SK-N-SH (cell line): ENCODE data around the gene DNPH1. TPM values are rescaled to one million over a fixed set of nuclear protein-coding genes. Genes with fewer than 3 reads are reported as not detected.

ENCODE experiments used
- CTCF ChIA-PET: fragments of 300-600, 350-600 bp; formaldehyde crosslinking; extraction: SDS; loops from one replicate; lab custom pipeline; 2021; lab: Yijun Ruan, JAX
- POLR2A ChIA-PET: fragments of 350-600 bp; sonication (Branson Sonifier 250); formaldehyde crosslinking; extraction: SDS; loops from one replicate; lab custom pipeline; 2020; ENCODE audit warnings: antibody characterized with exemption, inconsistent platforms; lab: Yijun Ruan, JAX
- DNase-seq: peaks from one replicate; pipeline ENCODE4 v3.0.0; 2012
- H2AFZ ChIP-seq: fragments of 200-600 bp; sonication (generic); 2 replicates; pipeline ENCODE4 v1.8.1; 2016; ENCODE audit warnings: antibody characterized with exemption, mild to moderate bottlenecking, low read depth
- H3F3A ChIP-seq: fragments of 200-600 bp; sonication (generic); replicated peaks from 2 replicates; pipeline ENCODE3; 2016; ENCODE audit warnings: antibody characterized with exemption, mild to moderate bottlenecking; ENCODE audit not compliant: insufficient read depth
- H3K27ac ChIP-seq, 2 experiments: fragments of 200-500 bp in 1 of 2; fragments of 200-600 bp in 1 of 2; sonication (Bioruptor generic) in 1 of 2; sonication (generic), shearing (Covaris generic) in 1 of 2; 2 replicates each; pipeline versions ENCODE4 v1.5.1 to v1.6.1; 2014 to 2016; ENCODE audit warnings: low read depth in 2 of 2, inconsistent platforms in 1 of 2, low read length in 1 of 2, mild to moderate bottlenecking in 1 of 2, mixed read lengths in 1 of 2
- H3K27me3 ChIP-seq: fragments of 200-600 bp; sonication (generic), shearing (Covaris generic); 2 replicates; pipeline ENCODE4 v1.6.1; 2016; ENCODE audit warnings: mixed run types; ENCODE audit not compliant: insufficient read depth
- H3K36me3 ChIP-seq, 2 experiments: fragments of 200-500 bp in 1 of 2; fragments of 200-600 bp in 1 of 2; sonication (Bioruptor generic) in 1 of 2; sonication (generic) in 1 of 2; replicated peaks in 1 of 2; 2 replicates each; pipeline versions ENCODE3 to v1.5.1; 2014 to 2016; ENCODE audit warnings: low read length in 1 of 2, mild to moderate bottlenecking in 1 of 2; ENCODE audit not compliant: insufficient read depth in 2 of 2, control insufficient read depth in 1 of 2
- H3K4me1 ChIP-seq, 2 experiments: fragments of 200-500 bp in 1 of 2; fragments of 200-600 bp in 1 of 2; sonication (Bioruptor generic) in 1 of 2; sonication (generic), shearing (Covaris generic) in 1 of 2; 2 replicates each; pipeline versions ENCODE4 v1.5.1 to v1.6.1; 2014 to 2016; ENCODE audit warnings: low read depth in 1 of 2, low read length in 1 of 2, mixed run types in 1 of 2; ENCODE audit not compliant: insufficient read depth in 2 of 2, control insufficient read depth in 1 of 2
- H3K4me2 ChIP-seq: fragments of 200-600 bp; sonication (generic), shearing (Covaris generic); 2 replicates; pipeline ENCODE4 v1.6.1; 2017; ENCODE audit warnings: mixed run types
- H3K4me3 ChIP-seq, 2 experiments: fragments of 200-500 bp in 1 of 2; fragments of 200-600 bp in 1 of 2; sonication (Bioruptor generic) in 1 of 2; sonication (generic), shearing (Covaris generic) in 1 of 2; 2 replicates each; pipeline versions ENCODE4 v1.5.1 to v1.8.1; 2014 to 2016; ENCODE audit warnings: low read depth in 2 of 2, inconsistent platforms in 1 of 2, low read length in 1 of 2, mild to moderate bottlenecking in 1 of 2, mixed read lengths in 1 of 2, moderate library complexity in 1 of 2
- H3K79me2 ChIP-seq: fragments of 200-600 bp; sonication (generic); 2 replicates; pipeline ENCODE4 v1.8.1; 2017; ENCODE audit warnings: mild to moderate bottlenecking; ENCODE audit not compliant: insufficient read depth
- H3K9ac ChIP-seq: fragments of 200-600 bp; sonication (generic); 2 replicates; pipeline ENCODE4 v1.6.1; 2017; ENCODE audit warnings: mixed run types
- H3K9me2 ChIP-seq: fragments of 200-600 bp; sonication (generic); 2 replicates; pipeline ENCODE4 v1.6.1; 2017; ENCODE audit warnings: mixed run types
- H3K9me3 ChIP-seq: fragments of 200-600 bp; sonication (generic); 2 replicates; pipeline ENCODE4 v1.6.1; 2017; ENCODE audit warnings: mixed run types, mild to moderate bottlenecking, moderate library complexity
- H4K20me1 ChIP-seq: fragments of 200-600 bp; sonication (generic); 2 replicates; pipeline ENCODE4 v1.6.1; 2017; ENCODE audit warnings: mild to moderate bottlenecking, mixed run types; ENCODE audit not compliant: insufficient read depth
- ELF1 ChIP-seq: IDR thresholded peaks from 2 replicates; pipeline ENCODE4 v1.4.0; 2012
- EZH2phosphoT487 ChIP-seq: fragments of 200-600 bp; sonication (generic); IDR thresholded peaks from 2 replicates; pipeline ENCODE4 v1.6.1; 2017; ENCODE audit warnings: low read depth, mixed run types, mild to moderate bottlenecking, antibody characterized with exemption, moderate library complexity, borderline replicate concordance
- FOSL2 ChIP-seq: IDR thresholded peaks from 2 replicates; pipeline ENCODE4 v1.4.0; 2012; ENCODE audit warnings: low read depth, mild to moderate bottlenecking, moderate library complexity, borderline replicate concordance
- GABPA ChIP-seq: IDR thresholded peaks from 2 replicates; pipeline ENCODE4 v1.4.0; 2012; ENCODE audit warnings: low read depth, mild to moderate bottlenecking
- GATA2 ChIP-seq: sonication (generic); formaldehyde crosslinking; IDR thresholded peaks from 2 replicates; pipeline ENCODE4 v1.5.0; 2020; ENCODE audit warnings: mild to moderate bottlenecking, missing genetic modification reagents
- JUND ChIP-seq: IDR thresholded peaks from 2 replicates; pipeline ENCODE4 v1.4.0; 2012
- MAX ChIP-seq: IDR thresholded peaks from 2 replicates; pipeline ENCODE4 v1.4.0; 2012; ENCODE audit warnings: low read depth
- NRF1 ChIP-seq: IDR thresholded peaks from 2 replicates; pipeline ENCODE4 v1.6.1; 2012; ENCODE audit warnings: low read depth, mild to moderate bottlenecking, low read length
- PBX3 ChIP-seq: IDR thresholded peaks from 2 replicates; pipeline ENCODE4; 2012
- SMC3 ChIP-seq: IDR thresholded peaks from 2 replicates; pipeline ENCODE4 v1.6.1; 2012; ENCODE audit warnings: low read depth, low read length, improper control_type of control experiment
- TAF1 ChIP-seq: IDR thresholded peaks from 2 replicates; pipeline ENCODE4 v1.6.1; 2012; ENCODE audit warnings: low read depth, mild to moderate bottlenecking, low read length, moderate library complexity, borderline replicate concordance
- TCF12 ChIP-seq: IDR thresholded peaks from 2 replicates; pipeline ENCODE4 v1.4.0; 2012
- YY1 ChIP-seq: IDR thresholded peaks from 2 replicates; pipeline ENCODE4 v1.4.0; 2012; ENCODE audit warnings: low read depth, mild to moderate bottlenecking
- ZBTB33 ChIP-seq: IDR thresholded peaks from 2 replicates; pipeline ENCODE4 v1.4.0; 2012; ENCODE audit warnings: low read depth, borderline replicate concordance
- WGBS: methylation state at CpG from one replicate; pipeline ENCODE4 v1.1.6; 2017; ENCODE audit warnings: low lambda C conversion rate; 5-methylcytosine and 5-hydroxymethylcytosine counted together
- polyA plus RNA-seq, 3 experiments: library from polyadenylated mRNA; depleted of rRNA; stranded (reverse); fragments of >200 nt; gene quantifications; 2 replicates each; pipeline ENCODE4 v1.2.3, GENCODE V29; 2012
- TF ChIP-seq, protein P1 (sequence below): fragments of 150-350 bp; IDR thresholded peaks from 2 replicates; pipeline ENCODE4 v1.6.1; 2016; ENCODE audit warnings: mild to moderate bottlenecking, low read depth, low read length

The DNPH1 gene
- polyA plus RNA-seq, 1 of the 3 experiments (the other 2 are of a cell fraction): 287 TPM

DNA sequence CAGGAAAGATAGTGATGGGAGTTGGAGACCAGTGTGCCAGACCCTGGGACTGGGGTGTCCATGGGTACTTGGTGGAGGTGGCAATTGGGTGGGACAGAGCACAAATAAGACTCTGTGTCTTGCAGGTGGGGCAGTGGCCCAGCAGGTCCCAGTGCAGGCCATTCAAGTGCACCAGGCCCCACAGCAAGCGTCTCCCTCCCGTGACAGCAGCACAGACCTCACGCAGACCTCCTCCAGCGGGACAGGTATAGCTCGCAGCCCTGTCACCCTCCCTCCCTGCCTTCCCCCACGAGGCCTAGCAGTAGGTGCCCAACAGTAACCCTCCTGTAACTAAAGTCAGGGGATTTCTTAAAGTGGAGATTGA, 52.9 kb downstream of the DNPH1 start:
- H3K36me3 ChIP-seq: peaks cover 19 to 51% of the 10 kb centered on the region in 2 experiments
- no peak overlapping the region for H3K9ac ChIP-seq
- no peaks in the 10 kb centered on the region for H3K9me2 ChIP-seq
- ChIA-PET CTCF (no interaction called here), POLR2A (no interaction called here)
- peaks cover 21 to 26% of the 10 kb centered on the region in 2 experiments for H3K4me1 ChIP-seq
- no peak overlapping the region for H3K27ac ChIP-seq
- 94% methylated on average over 6 of the region's 6 CpGs for WGBS
- H3K9me3 ChIP-seq: no peaks in the 10 kb centered on the region
- H3F3A ChIP-seq: peaks cover 13% of the 10 kb centered on the region
- H3K79me2 ChIP-seq: peaks cover 44% of the 10 kb centered on the region
- TF ChIP-seq EZH2phosphoT487 (no peak), NRF1 (no peak), GABPA (no peak), ZBTB33 (no peak), YY1 (no peak), MAX (no peak), TAF1 (no peak), PBX3 (no peak), SMC3 (no peak), FOSL2 (no peak), ELF1 (no peak), JUND (no peak), GATA2 (no peak), TCF12 (no peak)
- TF ChIP-seq, protein P1, sequence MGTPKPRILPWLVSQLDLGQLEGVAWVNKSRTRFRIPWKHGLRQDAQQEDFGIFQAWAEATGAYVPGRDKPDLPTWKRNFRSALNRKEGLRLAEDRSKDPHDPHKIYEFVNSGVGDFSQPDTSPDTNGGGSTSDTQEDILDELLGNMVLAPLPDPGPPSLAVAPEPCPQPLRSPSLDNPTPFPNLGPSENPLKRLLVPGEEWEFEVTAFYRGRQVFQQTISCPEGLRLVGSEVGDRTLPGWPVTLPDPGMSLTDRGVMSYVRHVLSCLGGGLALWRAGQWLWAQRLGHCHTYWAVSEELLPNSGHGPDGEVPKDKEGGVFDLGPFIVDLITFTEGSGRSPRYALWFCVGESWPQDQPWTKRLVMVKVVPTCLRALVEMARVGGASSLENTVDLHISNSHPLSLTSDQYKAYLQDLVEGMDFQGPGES: no peak
- H2AFZ ChIP-seq: no peak overlapping the region
- H4K20me1 ChIP-seq: peaks cover 19% of the 10 kb centered on the region
- no peaks in the 10 kb centered on the region for H3K27me3 ChIP-seq
- DNase-seq: no peak
- H3K4me2 ChIP-seq: no peak overlapping the region
- H3K4me3 ChIP-seq: no peak overlapping the region
